ENCODE measurements around the gene TLR8. TPM values are rescaled to one million over a fixed set of nuclear protein-coding genes. Genes with fewer than 3 reads are reported as not detected.
A peak's percentile ranks its signal among the peaks of the same experiment; 100 is the strongest.

Gene TLR8
- total RNA-seq, 4 donors from 2014 or later = 0.22 to 3.1 (median 1.9) TPM; not detected in 1

DNA sequence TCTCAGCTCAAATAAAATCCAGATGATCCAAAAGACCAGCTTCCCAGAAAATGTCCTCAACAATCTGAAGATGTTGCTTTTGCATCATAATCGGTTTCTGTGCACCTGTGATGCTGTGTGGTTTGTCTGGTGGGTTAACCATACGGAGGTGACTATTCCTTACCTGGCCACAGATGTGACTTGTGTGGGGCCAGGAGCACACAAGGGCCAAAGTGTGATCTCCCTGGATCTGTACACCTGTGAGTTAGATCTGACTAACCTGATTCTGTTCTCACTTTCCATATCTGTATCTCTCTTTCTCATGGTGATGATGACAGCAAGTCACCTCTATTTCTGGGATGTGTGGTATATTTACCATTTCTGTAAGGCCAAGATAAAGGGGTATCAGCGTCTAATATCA is 18.7 kb upstream of the TLR8 start:
- TF ChIP-seq POLR2A (IDR thresholded peaks at IDR 0.05) = no peak
- TF ChIP-seq, protein P1, sequence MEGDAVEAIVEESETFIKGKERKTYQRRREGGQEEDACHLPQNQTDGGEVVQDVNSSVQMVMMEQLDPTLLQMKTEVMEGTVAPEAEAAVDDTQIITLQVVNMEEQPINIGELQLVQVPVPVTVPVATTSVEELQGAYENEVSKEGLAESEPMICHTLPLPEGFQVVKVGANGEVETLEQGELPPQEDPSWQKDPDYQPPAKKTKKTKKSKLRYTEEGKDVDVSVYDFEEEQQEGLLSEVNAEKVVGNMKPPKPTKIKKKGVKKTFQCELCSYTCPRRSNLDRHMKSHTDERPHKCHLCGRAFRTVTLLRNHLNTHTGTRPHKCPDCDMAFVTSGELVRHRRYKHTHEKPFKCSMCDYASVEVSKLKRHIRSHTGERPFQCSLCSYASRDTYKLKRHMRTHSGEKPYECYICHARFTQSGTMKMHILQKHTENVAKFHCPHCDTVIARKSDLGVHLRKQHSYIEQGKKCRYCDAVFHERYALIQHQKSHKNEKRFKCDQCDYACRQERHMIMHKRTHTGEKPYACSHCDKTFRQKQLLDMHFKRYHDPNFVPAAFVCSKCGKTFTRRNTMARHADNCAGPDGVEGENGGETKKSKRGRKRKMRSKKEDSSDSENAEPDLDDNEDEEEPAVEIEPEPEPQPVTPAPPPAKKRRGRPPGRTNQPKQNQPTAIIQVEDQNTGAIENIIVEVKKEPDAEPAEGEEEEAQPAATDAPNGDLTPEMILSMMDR (IDR thresholded peaks at IDR 0.05) = no peak
- no peak for DNase-seq
- H3K27me3 ChIP-seq = no peaks in the 10 kb centered on the region
- H3K36me3 ChIP-seq = no peaks in the 10 kb centered on the region
- no peak overlapping the region for H3K27ac ChIP-seq
- no peak overlapping the region for H3K4me3 ChIP-seq
- WGBS, 2 donors = 67 to 78% methylated on average over 3 of the region's 3 CpGs
- intact Hi-C loops (cut with DNase I) = no loop called here
- no peaks in the 10 kb centered on the region for H3K4me1 ChIP-seq
- no peaks in the 10 kb centered on the region for H3K9me3 ChIP-seq

DNA sequence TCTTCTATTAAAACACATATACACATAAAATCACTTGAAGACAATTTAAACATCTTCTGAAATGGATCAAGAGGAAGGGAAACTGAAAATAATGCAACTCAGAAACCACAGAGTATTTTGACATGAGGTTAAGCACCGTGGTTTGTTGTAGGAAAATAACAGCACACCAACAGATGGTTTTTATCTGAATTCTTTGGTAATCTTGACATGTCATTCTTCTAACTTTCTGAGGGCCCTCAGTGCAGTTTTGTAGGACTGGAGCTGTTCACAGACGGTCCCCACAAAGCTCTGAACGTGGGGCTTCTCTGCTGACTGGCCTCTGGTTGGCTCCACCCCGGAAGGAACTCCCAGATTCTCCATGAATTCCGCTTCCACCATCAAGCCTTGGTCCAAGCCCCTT is 16.0 kb upstream of the TLR8 start:
- no peaks in the 10 kb centered on the region for H3K27me3 ChIP-seq
- no peak for DNase-seq
- WGBS, 2 donors = 53 to 56% methylated on average over 3 to 4 of the region's 5 CpGs
- no peak overlapping the region for H3K4me3 ChIP-seq
- peak overlapping the region in 1 of 4 donors; percentile 19 for H3K27ac ChIP-seq
- H3K4me1 ChIP-seq = no peaks in the 10 kb centered on the region
- intact Hi-C loops (cut with DNase I) = loop anchor here (10.0 kb wide), 1 partner anchor 76 kb away; no protein-coding TSS in a partner anchor
- TF ChIP-seq POLR2A (IDR thresholded peaks at IDR 0.05) = no peak
- TF ChIP-seq, protein P1 (IDR thresholded peaks at IDR 0.05) = no peak
- no peaks in the 10 kb centered on the region for H3K36me3 ChIP-seq
- no peaks in the 10 kb centered on the region for H3K9me3 ChIP-seq

DNA sequence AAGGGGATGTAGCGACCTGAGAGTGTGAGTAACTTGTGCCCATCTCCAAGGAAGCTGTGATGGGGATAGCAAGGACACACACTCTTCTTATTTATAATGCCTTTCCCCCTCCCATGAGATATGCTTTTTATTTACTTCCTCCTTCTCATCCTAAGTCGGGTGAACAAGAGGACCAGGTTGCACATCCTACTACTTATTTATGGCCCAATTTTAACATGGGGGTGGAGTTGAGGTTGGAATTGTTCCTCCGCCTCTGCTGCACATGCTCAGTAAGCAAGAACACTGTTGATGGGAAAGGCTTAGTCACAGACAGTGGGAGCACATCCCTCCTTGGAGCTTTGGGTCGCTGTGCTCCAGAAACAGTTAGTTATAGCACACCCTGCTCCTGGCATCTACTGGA is 15.2 kb upstream of the TLR8 start:
- no peak overlapping the region for H3K4me3 ChIP-seq
- WGBS, 2 donors = 61 to 64% methylated on average over 2 to 4 of the region's 4 CpGs
- TF ChIP-seq, protein P1 (IDR thresholded peaks at IDR 0.05) = no peak
- TF ChIP-seq POLR2A (IDR thresholded peaks at IDR 0.05) = no peak
- no peaks in the 10 kb centered on the region for H3K27me3 ChIP-seq
- no peaks in the 10 kb centered on the region for H3K4me1 ChIP-seq
- no peak for DNase-seq
- no peaks in the 10 kb centered on the region for H3K36me3 ChIP-seq
- H3K9me3 ChIP-seq = no peaks in the 10 kb centered on the region
- no peak overlapping the region for H3K27ac ChIP-seq
- intact Hi-C loops (cut with DNase I) = loop anchor here (10.0 kb wide), 1 partner anchor 76 kb away; no protein-coding TSS in a partner anchor

DNA sequence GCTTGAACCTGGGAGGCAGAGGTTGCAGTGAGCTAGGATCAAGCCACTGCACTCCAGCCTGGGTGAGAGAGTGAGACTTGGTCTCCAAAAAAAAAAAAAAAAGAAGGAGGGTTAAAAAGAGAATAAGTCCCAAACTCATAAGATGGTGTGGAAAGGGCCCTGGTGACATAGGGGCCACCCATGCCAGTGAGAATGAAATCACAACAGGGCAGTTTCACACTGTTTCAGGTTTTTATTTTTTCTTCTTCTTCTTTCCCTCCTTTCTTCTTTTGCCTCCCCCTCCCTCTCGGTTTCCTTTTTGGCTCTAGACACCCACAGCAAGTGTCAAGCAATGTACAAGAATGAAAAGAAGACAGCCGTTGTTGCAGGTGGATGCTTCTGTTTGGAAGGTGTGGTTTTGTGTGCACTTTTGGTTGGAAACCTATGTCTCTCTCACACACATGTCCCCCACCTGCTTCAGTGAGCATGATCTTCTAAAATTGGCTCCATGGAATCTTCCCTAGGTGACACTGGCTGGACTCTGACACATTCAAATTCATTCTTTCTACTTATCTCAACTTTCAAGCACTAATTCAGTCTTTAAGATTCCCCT is 14.4 kb upstream of the TLR8 start:
- TF ChIP-seq, protein P1 (IDR thresholded peaks at IDR 0.05) = no peak
- no peak for TF ChIP-seq POLR2A (IDR thresholded peaks at IDR 0.05)
- H3K27ac ChIP-seq = no peak overlapping the region
- H3K4me3 ChIP-seq = no peak overlapping the region
- H3K27me3 ChIP-seq = no peaks in the 10 kb centered on the region
- 25% methylated on average over 2 of the region's 2 CpGs for WGBS, 2 donors
- H3K36me3 ChIP-seq = no peaks in the 10 kb centered on the region
- intact Hi-C loops (cut with DNase I) = loop anchor here (10.0 kb wide), 1 partner anchor 77 kb away; no protein-coding TSS in a partner anchor
- H3K4me1 ChIP-seq = no peaks in the 10 kb centered on the region
- no peaks in the 10 kb centered on the region for H3K9me3 ChIP-seq
- no peak for DNase-seq

DNA sequence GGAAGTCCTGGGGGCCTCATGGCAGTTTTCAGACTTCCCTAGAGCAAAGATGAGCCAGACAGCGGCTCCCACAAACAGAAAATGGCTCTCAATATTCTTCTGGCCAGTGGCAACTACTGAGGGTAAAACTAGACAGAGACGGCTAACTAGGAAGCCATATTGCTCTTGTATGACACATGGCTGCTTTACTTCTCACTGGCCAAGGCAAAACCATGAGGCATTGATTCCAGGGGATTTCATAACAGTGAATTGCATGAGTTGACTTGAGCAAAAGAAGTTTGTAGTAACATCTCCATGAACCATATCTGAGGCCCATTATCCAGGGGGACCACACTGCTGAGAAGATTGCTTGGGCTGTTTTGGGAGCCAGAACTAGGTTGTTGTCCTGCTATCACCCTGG is 13.7 kb upstream of the TLR8 start:
- Histone ChIP-seq H3K9me3 (no peaks in the 10 kb centered on the region), H3K27me3 (no peaks in the 10 kb centered on the region), H3K27ac (no peak overlapping the region), H3K4me3 (no peak overlapping the region), H3K4me1 (no peaks in the 10 kb centered on the region), H3K36me3 (no peaks in the 10 kb centered on the region)
- 43 to 75% methylated on average over 1 to 2 of the region's 2 CpGs for WGBS, 2 donors
- intact Hi-C loops (cut with DNase I) = loop anchor here (10.0 kb wide), 1 partner anchor 78 kb away; no protein-coding TSS in a partner anchor
- DNase-seq = no peak
- TF ChIP-seq POLR2A (IDR thresholded peaks at IDR 0.05) = no peak
- TF ChIP-seq, protein P1 (IDR thresholded peaks at IDR 0.05) = no peak
